HG03159 (cell line): ENCODE results near the gene THAP9.
A peak's percentile ranks its signal among the peaks of the same experiment; 100 is the strongest.
"Not testable (repeated sequence)": the region's sequence is repeated elsewhere in the genome, so short reads cannot be mapped to it uniquely, and the experiment has no call there.

ENCODE experiments used
- ATAC-seq: cut with Tn5 transposase; IDR thresholded peaks from one replicate; pipeline ENCODE4 v1.9.1; 2021; ENCODE audit warnings: mild to moderate bottlenecking, moderate library complexity; ENCODE audit not compliant: unreplicated experiment

Gene THAP9

GRCh38 chr4:82900411-82901182, at the start of gene THAP9:
TSS of gene THAP9 (plus strand) at chr4:82900735. CDS start at chr4:82900803, 68 bp downstream.
- peak; percentile 90 for ATAC-seq

- no peak for ATAC-seq
Measured at GRCh38 chr4:82851318-82851717, 49.2 kb upstream of the THAP9 start.

- ATAC-seq = no peak
Measured at GRCh38 chr4:82851885-82852750, 48.4 kb upstream of the THAP9 start.

GRCh38 chr4:82852751-82853285, 47.7 kb upstream of the THAP9 start:
- no peak for ATAC-seq

GRCh38 chr4:82860487-82860886, 40.0 kb upstream of the THAP9 start:
- not testable (repeated sequence) for ATAC-seq

- no peak for ATAC-seq
Measured at GRCh38 chr4:82861529-82861928, 39.0 kb upstream of the THAP9 start.

GRCh38 chr4:82864336-82864979, 36.1 kb upstream of the THAP9 start:
- ATAC-seq = no peak

- no peak for ATAC-seq
Measured at GRCh38 chr4:82865592-82865991, 34.9 kb upstream of the THAP9 start.

- ATAC-seq = not testable (repeated sequence)
Measured at GRCh38 chr4:82866033-82866432, 34.5 kb upstream of the THAP9 start.

GRCh38 chr4:82866706-82867385, 33.7 kb upstream of the THAP9 start:
- no peak for ATAC-seq

GRCh38 chr4:82868572-82868971, 32.0 kb upstream of the THAP9 start:
- no peak for ATAC-seq

GRCh38 chr4:82885410-82885809, 15.1 kb upstream of the THAP9 start:
- no peak for ATAC-seq

GRCh38 chr4:82886147-82886942, 14.2 kb upstream of the THAP9 start:
- ATAC-seq = no peak

GRCh38 chr4:82889287-82889686, 11.2 kb upstream of the THAP9 start:
- ATAC-seq = no peak

- no peak for ATAC-seq
Measured at GRCh38 chr4:82890528-82890900, 10.0 kb upstream of the THAP9 start.

- ATAC-seq = peak; percentile 89
Measured at GRCh38 chr4:82890901-82891706, 9.4 kb upstream of the THAP9 start, which contains the start of gene SEC31A. TSS of gene SEC31A (minus strand) at chr4:82891153. CDS start at chr4:82881936, 9,217 bp downstream.

- no peak for ATAC-seq
Measured at GRCh38 chr4:82891707-82892466, 8.6 kb upstream of the THAP9 start.

GRCh38 chr4:82892467-82892802, 8.1 kb upstream of the THAP9 start:
- ATAC-seq = no peak
